HEK293 (cell line): Measurements from ENCODE around the gene ZNF431.

Experiments used
- CTCF ChIA-PET: fragments of 350-600 bp; formaldehyde crosslinking; extraction: SDS; loops from one replicate; lab custom pipeline; 2021; ENCODE audit warnings: antibody characterized with exemption; lab: Yijun Ruan, JAX
- POLR2A ChIA-PET: fragments of 300-600 bp; formaldehyde crosslinking; extraction: SDS; loops from one replicate; lab custom pipeline; 2020; ENCODE audit warnings: antibody characterized with exemption, inconsistent platforms; lab: Yijun Ruan, JAX
- H3K27ac ChIP-seq: fragments of 200-500 bp; sonication (Bioruptor generic); 2 replicates; pipeline ENCODE4 v1.5.1; 2014; ENCODE audit warnings: low read depth, low read length, control low read depth, inconsistent platforms; ENCODE audit errors: extremely low read depth
- H3K36me3 ChIP-seq, 2 experiments: fragments of 200-500 bp in 1 of 2; sonication (Bioruptor generic) in 1 of 2; 1 replicate in 1 of 2; 2 replicates in 1 of 2; pipeline ENCODE4 v1.5.1; 2014 to 2017; ENCODE audit warnings: inconsistent platforms in 2 of 2, low read length in 2 of 2; ENCODE audit not compliant: control insufficient read depth in 2 of 2, insufficient read depth in 1 of 2
- H3K4me1 ChIP-seq: fragments of 200-500 bp; sonication (Bioruptor generic); 2 replicates; pipeline ENCODE4 v1.5.1; 2014; ENCODE audit warnings: mild to moderate bottlenecking, low read length, inconsistent platforms; ENCODE audit not compliant: control insufficient read depth, insufficient read depth
- H3K4me3 ChIP-seq: 2 replicates; pipeline ENCODE4 v1.5.1; 2011; ENCODE audit warnings: low read depth, mild to moderate bottlenecking, control low read depth, low read length, moderate library complexity
- H3K9me3 ChIP-seq: fragments of 200-500 bp; sonication (Bioruptor generic); 2 replicates; pipeline ENCODE4 v1.5.1; 2014; ENCODE audit warnings: low read depth, low read length, inconsistent platforms; ENCODE audit not compliant: control insufficient read depth, insufficient read depth
- GFI1B ChIP-seq: fragments of 450-650 bp; formaldehyde crosslinking; IDR thresholded peaks from 2 replicates; pipeline ENCODE4 v1.5.1; 2016; ENCODE audit warnings: missing biosample characterization, missing genetic modification characterization
- GLI2 ChIP-seq: fragments of 450-650 bp; formaldehyde crosslinking; IDR thresholded peaks from 2 replicates; pipeline ENCODE4; 2017; ENCODE audit warnings: missing biosample characterization, missing genetic modification characterization, low read depth, borderline replicate concordance
- HOXA7 ChIP-seq: sonication (generic); formaldehyde crosslinking; IDR thresholded peaks from 2 replicates; pipeline ENCODE4 v1.8.1; 2022; ENCODE audit warnings: missing genetic modification reagents, borderline replicate concordance
- KLF1 ChIP-seq: fragments of 450-650 bp; formaldehyde crosslinking; IDR thresholded peaks from 2 replicates; pipeline ENCODE4 v1.5.1; 2016; ENCODE audit warnings: missing biosample characterization, missing genetic modification characterization
- KLF16 ChIP-seq: fragments of 450-650 bp; formaldehyde crosslinking; IDR thresholded peaks from 2 replicates; pipeline ENCODE4 v1.5.1; 2017; ENCODE audit warnings: missing biosample characterization, missing genetic modification characterization
- KLF7 ChIP-seq: fragments of 450-650 bp; formaldehyde crosslinking; IDR thresholded peaks from 2 replicates; pipeline ENCODE4 v1.5.1; 2016; ENCODE audit warnings: missing biosample characterization, missing genetic modification characterization, borderline replicate concordance
- RBAK ChIP-seq: fragments of 450-650 bp; formaldehyde crosslinking; IDR thresholded peaks from 2 replicates; pipeline ENCODE4 v1.5.1; 2016; ENCODE audit warnings: missing biosample characterization, missing genetic modification characterization
- WT1 ChIP-seq: fragments of 450-650 bp; formaldehyde crosslinking; IDR thresholded peaks from 2 replicates; pipeline ENCODE4 v1.5.1; 2016; ENCODE audit warnings: missing biosample characterization, missing genetic modification characterization
- ZBTB1 ChIP-seq: fragments of 450-650 bp; formaldehyde crosslinking; IDR thresholded peaks from 2 replicates; pipeline ENCODE4 v1.5.1; 2016; ENCODE audit warnings: missing biosample characterization, missing genetic modification characterization
- ZBTB48 ChIP-seq: fragments of 450-650 bp; formaldehyde crosslinking; IDR thresholded peaks from 2 replicates; pipeline ENCODE4 v1.5.1; 2016; ENCODE audit warnings: missing biosample characterization, missing genetic modification characterization
- ZEB2 ChIP-seq: fragments of 450-650 bp; formaldehyde crosslinking; IDR thresholded peaks from 2 replicates; pipeline ENCODE4 v1.5.1; 2016; ENCODE audit warnings: missing biosample characterization, missing genetic modification characterization
- ZFP69B ChIP-seq: fragments of 450-650 bp; formaldehyde crosslinking; IDR thresholded peaks from 2 replicates; pipeline ENCODE4 v1.5.1; 2016; ENCODE audit warnings: missing biosample characterization, missing genetic modification characterization
- ZNF16 ChIP-seq: fragments of 450-650 bp; formaldehyde crosslinking; IDR thresholded peaks from 2 replicates; pipeline ENCODE4 v1.5.1; 2016; ENCODE audit warnings: low read depth, missing biosample characterization, missing genetic modification characterization
- ZNF221 ChIP-seq: fragments of 450-650 bp; formaldehyde crosslinking; IDR thresholded peaks from 2 replicates; pipeline ENCODE4 v1.5.1; 2017; ENCODE audit warnings: missing biosample characterization, missing genetic modification characterization, borderline replicate concordance
- ZNF239 ChIP-seq: fragments of 450-650 bp; formaldehyde crosslinking; IDR thresholded peaks from 2 replicates; pipeline ENCODE4 v1.5.1; 2016; ENCODE audit warnings: missing biosample characterization, missing genetic modification characterization
- ZNF280C ChIP-seq: fragments of 450-650 bp; formaldehyde crosslinking; IDR thresholded peaks from 2 replicates; pipeline ENCODE4 v1.5.1; 2016; ENCODE audit warnings: missing biosample characterization, missing genetic modification characterization
- ZNF48 ChIP-seq: fragments of 450-650 bp; formaldehyde crosslinking; IDR thresholded peaks from 2 replicates; pipeline ENCODE4 v1.5.1; 2016; ENCODE audit warnings: missing biosample characterization, missing genetic modification characterization
- ZNF600 ChIP-seq: fragments of 450-650 bp; formaldehyde crosslinking; IDR thresholded peaks from 2 replicates; pipeline ENCODE4 v1.5.1; 2016; ENCODE audit warnings: missing biosample characterization, missing genetic modification characterization
- ZNF660 ChIP-seq: fragments of 450-650 bp; IDR thresholded peaks from 2 replicates; pipeline ENCODE4 v1.5.1; 2018; ENCODE audit warnings: missing biosample characterization, mild to moderate bottlenecking, missing genetic modification characterization
- ZNF664 ChIP-seq: fragments of 450-650 bp; formaldehyde crosslinking; IDR thresholded peaks from 2 replicates; pipeline ENCODE4 v1.5.1; 2016; ENCODE audit warnings: missing biosample characterization, missing genetic modification characterization
- TF ChIP-seq, protein P1 (sequence below): fragments of 450-650 bp; formaldehyde crosslinking; IDR thresholded peaks from 2 replicates; pipeline ENCODE4 v1.5.1; 2016; ENCODE audit warnings: missing biosample characterization, missing genetic modification characterization
- TF ChIP-seq, protein P2 (sequence below): fragments of 450-650 bp; formaldehyde crosslinking; IDR thresholded peaks from 2 replicates; pipeline ENCODE4 v1.5.1; 2016; ENCODE audit warnings: missing biosample characterization, missing genetic modification characterization
- TF ChIP-seq, protein P3 (sequence below): fragments of 450-650 bp; formaldehyde crosslinking; IDR thresholded peaks from 2 replicates; pipeline ENCODE4 v1.5.1; 2016; ENCODE audit warnings: missing biosample characterization, missing genetic modification characterization

ZNF431 gene

GRCh38 chr19:21158523-21159135, 16.8 kb downstream of the ZNF431 start:
- Histone ChIP-seq H3K9me3 (no peaks in the 10 kb centered on the region), H3K27ac (no peak overlapping the region), H3K4me3 (no peak overlapping the region), H3K4me1 (no peaks in the 10 kb centered on the region)
- ChIA-PET POLR2A (interaction anchor here (1.4 kb wide), 1 partner anchor 16 kb away, joined by 5 read pairs; the partner anchor contains the start of gene ZNF431), CTCF (no interaction called here)
- no peak for TF ChIP-seq ZNF239
- TF ChIP-seq GFI1B (tag by site-specific recombination), result no peak
- TF ChIP-seq ZBTB1 (tag by site-specific recombination), result no peak
- no peak for TF ChIP-seq ZNF664 (tag by site-specific recombination)
- TF ChIP-seq, all 188 proteins: peak for 0
- H3K36me3 ChIP-seq, result peaks cover 37 to 42% of the 10 kb centered on the region in 2 experiments

DNA sequence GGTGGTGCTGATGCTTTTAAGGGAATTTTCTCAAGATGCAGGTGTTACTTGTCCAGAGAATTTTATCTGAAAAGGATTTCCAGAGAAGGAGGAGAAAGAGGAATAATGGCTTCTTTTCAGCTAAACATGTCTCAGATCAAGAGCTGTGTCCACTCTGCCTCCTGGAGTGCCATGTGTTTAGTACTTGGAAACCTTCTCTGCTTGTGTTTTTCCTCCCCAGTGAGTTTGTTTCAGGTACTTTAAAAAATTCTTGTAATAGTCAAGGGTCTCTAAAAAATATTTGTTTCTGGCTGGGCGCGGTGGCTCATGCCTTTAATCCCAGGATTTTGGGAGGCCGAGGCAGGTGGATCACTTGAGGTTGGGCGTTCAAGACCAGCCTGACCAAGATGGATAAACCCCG, 22.7 kb downstream of the ZNF431 start:
- Histone ChIP-seq H3K4me1 (no peaks in the 10 kb centered on the region), H3K9me3 (no peaks in the 10 kb centered on the region), H3K4me3 (no peak overlapping the region), H3K36me3 (peaks cover 55 to 57% of the 10 kb centered on the region in 2 experiments), H3K27ac (no peak overlapping the region)
- TF ChIP-seq RBAK (tag by site-specific recombination), result no peak
- TF ChIP-seq, protein P1, sequence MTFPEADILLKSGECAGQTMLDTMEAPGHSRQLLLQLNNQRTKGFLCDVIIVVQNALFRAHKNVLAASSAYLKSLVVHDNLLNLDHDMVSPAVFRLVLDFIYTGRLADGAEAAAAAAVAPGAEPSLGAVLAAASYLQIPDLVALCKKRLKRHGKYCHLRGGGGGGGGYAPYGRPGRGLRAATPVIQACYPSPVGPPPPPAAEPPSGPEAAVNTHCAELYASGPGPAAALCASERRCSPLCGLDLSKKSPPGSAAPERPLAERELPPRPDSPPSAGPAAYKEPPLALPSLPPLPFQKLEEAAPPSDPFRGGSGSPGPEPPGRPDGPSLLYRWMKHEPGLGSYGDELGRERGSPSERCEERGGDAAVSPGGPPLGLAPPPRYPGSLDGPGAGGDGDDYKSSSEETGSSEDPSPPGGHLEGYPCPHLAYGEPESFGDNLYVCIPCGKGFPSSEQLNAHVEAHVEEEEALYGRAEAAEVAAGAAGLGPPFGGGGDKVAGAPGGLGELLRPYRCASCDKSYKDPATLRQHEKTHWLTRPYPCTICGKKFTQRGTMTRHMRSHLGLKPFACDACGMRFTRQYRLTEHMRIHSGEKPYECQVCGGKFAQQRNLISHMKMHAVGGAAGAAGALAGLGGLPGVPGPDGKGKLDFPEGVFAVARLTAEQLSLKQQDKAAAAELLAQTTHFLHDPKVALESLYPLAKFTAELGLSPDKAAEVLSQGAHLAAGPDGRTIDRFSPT (tag by site-specific recombination), result no peak
- TF ChIP-seq, protein P2, sequence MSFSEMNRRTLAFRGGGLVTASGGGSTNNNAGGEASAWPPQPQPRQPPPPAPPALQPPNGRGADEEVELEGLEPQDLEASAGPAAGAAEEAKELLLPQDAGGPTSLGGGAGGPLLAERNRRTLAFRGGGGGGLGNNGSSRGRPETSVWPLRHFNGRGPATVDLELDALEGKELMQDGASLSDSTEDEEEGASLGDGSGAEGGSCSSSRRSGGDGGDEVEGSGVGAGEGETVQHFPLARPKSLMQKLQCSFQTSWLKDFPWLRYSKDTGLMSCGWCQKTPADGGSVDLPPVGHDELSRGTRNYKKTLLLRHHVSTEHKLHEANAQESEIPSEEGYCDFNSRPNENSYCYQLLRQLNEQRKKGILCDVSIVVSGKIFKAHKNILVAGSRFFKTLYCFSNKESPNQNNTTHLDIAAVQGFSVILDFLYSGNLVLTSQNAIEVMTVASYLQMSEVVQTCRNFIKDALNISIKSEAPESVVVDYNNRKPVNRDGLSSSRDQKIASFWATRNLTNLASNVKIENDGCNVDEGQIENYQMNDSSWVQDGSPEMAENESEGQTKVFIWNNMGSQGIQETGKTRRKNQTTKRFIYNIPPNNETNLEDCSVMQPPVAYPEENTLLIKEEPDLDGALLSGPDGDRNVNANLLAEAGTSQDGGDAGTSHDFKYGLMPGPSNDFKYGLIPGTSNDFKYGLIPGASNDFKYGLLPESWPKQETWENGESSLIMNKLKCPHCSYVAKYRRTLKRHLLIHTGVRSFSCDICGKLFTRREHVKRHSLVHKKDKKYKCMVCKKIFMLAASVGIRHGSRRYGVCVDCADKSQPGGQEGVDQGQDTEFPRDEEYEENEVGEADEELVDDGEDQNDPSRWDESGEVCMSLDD, result no peak
- no peak for TF ChIP-seq ZNF600
- no peak for TF ChIP-seq GLI2
- TF ChIP-seq ZNF664 (tag by site-specific recombination), result no peak
- TF ChIP-seq HOXA7, result no peak
- no peak for TF ChIP-seq ZNF280C (tag by site-specific recombination)
- TF ChIP-seq WT1 (tag by site-specific recombination), result no peak
- no peak for TF ChIP-seq ZNF660 (tag by site-specific recombination)
- POLR2A ChIA-PET, result interaction anchor here (1.3 to 1.8 kb wide), 2 partner anchors 22 to 144 kb away, joined by 5 to 8 read pairs; partner anchors contain the start of genes ZNF430 and ZNF431
- CTCF ChIA-PET, result no interaction called here

GRCh38 chr19:21166436-21166835, 24.6 kb downstream of the ZNF431 start:
- POLR2A ChIA-PET, result no interaction called here
- H3K36me3 ChIP-seq, result peaks cover 51 to 63% of the 10 kb centered on the region in 2 experiments
- H3K4me3 ChIP-seq, result no peak overlapping the region
- H3K4me1 ChIP-seq, result no peaks in the 10 kb centered on the region
- CTCF ChIA-PET, result no interaction called here
- TF ChIP-seq, protein P3, sequence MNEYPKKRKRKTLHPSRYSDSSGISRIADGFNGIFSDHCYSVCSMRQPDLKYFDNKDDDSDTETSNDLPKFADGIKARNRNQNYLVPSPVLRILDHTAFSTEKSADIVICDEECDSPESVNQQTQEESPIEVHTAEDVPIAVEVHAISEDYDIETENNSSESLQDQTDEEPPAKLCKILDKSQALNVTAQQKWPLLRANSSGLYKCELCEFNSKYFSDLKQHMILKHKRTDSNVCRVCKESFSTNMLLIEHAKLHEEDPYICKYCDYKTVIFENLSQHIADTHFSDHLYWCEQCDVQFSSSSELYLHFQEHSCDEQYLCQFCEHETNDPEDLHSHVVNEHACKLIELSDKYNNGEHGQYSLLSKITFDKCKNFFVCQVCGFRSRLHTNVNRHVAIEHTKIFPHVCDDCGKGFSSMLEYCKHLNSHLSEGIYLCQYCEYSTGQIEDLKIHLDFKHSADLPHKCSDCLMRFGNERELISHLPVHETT, result no peak
- TF ChIP-seq KLF1 (tag by site-specific recombination), result no peak
- TF ChIP-seq ZEB2 (tag by site-specific recombination), result no peak
- no peak for TF ChIP-seq KLF16 (tag by site-specific recombination)
- TF ChIP-seq ZNF48 (tag by site-specific recombination), result no peak
- no peak for TF ChIP-seq KLF7 (tag by site-specific recombination)
- TF ChIP-seq ZNF16 (tag by site-specific recombination), result no peak
- no peak for TF ChIP-seq ZFP69B (tag by site-specific recombination)
- no peak for TF ChIP-seq ZBTB48
- no peak for TF ChIP-seq ZNF221 (tag by site-specific recombination)
- no peak overlapping the region for H3K27ac ChIP-seq
- no peaks in the 10 kb centered on the region for H3K9me3 ChIP-seq
